Adrenal gland (tissue), 5 donors: Measurements from ENCODE around the gene C3orf20.

Experiments used
- POLR2A ChIP-seq, 2 donors: fragments of 450-650 bp; IDR thresholded peaks; one replicate each; pipeline ENCODE4 v1.6.1; 2017; ENCODE audit warnings: antibody characterized with exemption in 2 of 2, mild to moderate bottlenecking in 2 of 2, moderate library complexity in 1 of 2
- TF ChIP-seq, protein P1 (sequence below), 6 experiments: fragments of 450-650 bp in 4 of 6; fragments of 200-600 bp in 2 of 6; sonication (generic) in 1 of 6; IDR thresholded peaks; 1 replicate in 5 of 6; 2 replicates in 1 of 6; pipeline versions ENCODE4 v1.5.1 to v1.8.0; 2016 to 2021; ENCODE audit warnings: antibody characterized with exemption in 6 of 6, mild to moderate bottlenecking in 2 of 6, moderate library complexity in 1 of 6
- donor health status: DM: no; HTN: no; CAD: no.

- TF ChIP-seq, protein P1, sequence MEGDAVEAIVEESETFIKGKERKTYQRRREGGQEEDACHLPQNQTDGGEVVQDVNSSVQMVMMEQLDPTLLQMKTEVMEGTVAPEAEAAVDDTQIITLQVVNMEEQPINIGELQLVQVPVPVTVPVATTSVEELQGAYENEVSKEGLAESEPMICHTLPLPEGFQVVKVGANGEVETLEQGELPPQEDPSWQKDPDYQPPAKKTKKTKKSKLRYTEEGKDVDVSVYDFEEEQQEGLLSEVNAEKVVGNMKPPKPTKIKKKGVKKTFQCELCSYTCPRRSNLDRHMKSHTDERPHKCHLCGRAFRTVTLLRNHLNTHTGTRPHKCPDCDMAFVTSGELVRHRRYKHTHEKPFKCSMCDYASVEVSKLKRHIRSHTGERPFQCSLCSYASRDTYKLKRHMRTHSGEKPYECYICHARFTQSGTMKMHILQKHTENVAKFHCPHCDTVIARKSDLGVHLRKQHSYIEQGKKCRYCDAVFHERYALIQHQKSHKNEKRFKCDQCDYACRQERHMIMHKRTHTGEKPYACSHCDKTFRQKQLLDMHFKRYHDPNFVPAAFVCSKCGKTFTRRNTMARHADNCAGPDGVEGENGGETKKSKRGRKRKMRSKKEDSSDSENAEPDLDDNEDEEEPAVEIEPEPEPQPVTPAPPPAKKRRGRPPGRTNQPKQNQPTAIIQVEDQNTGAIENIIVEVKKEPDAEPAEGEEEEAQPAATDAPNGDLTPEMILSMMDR (IDR thresholded peaks at IDR 0.05): no peak
- no peak for TF ChIP-seq POLR2A (IDR thresholded peaks at IDR 0.05)
These were observed 38.3 kb upstream of the C3orf20 start for GRCh38 chr3:14636496-14637087.
